Heart right ventricle (tissue), 16 donors: Measurements from ENCODE around the gene EIF3K. TPM values are rescaled to one million over a fixed set of nuclear protein-coding genes. Genes with fewer than 3 reads are reported as not detected.

ENCODE experiments used
- ATAC-seq, 8 donors: fragments of 200-7000 bp; cut with Tn5 transposase; one replicate each; pipeline ENCODE4 v1.9.1; 2020; ENCODE audit warnings: mild to moderate bottlenecking in 8 of 8, moderate library complexity in 8 of 8, moderate number of reproducible peaks in 1 of 8
- DNase-seq, 2 donors: peaks; one replicate each; pipeline ENCODE4 v3.0.0-alpha.2; 2020
- H3K27ac ChIP-seq, 10 donors: fragments of 200-600 bp; sonication (generic) in 2 of 10; one replicate each; pipeline versions ENCODE4 v1.5.0 to v1.8.0; 2020 to 2022; ENCODE audit warnings: mild to moderate bottlenecking in 3 of 10
- H3K27me3 ChIP-seq, 7 donors: fragments of 200-600 bp; one replicate each; pipeline ENCODE4 v1.8.0; 2021 to 2022; ENCODE audit warnings: mild to moderate bottlenecking in 2 of 7
- H3K36me3 ChIP-seq, 9 donors: fragments of 200-600 bp; sonication (generic) in 1 of 9; one replicate each; pipeline versions ENCODE4 v1.5.0 to v1.8.0; 2020 to 2022; ENCODE audit warnings: mild to moderate bottlenecking in 2 of 9
- H3K4me1 ChIP-seq, 9 donors: fragments of 200-600 bp; sonication (generic) in 1 of 9; one replicate each; pipeline versions ENCODE4 v1.5.0 to v1.8.0; 2020 to 2022; ENCODE audit warnings: mild to moderate bottlenecking in 4 of 9
- H3K4me3 ChIP-seq, 10 donors: fragments of 200-600 bp; sonication (generic) in 2 of 10; one replicate each; pipeline versions ENCODE4 v1.5.0 to v1.8.0; 2020 to 2022; ENCODE audit warnings: mild to moderate bottlenecking in 7 of 10, moderate library complexity in 2 of 10
- H3K9me3 ChIP-seq, 11 donors: fragments of 200-600 bp in 10 of 11; sonication (generic) in 2 of 11; one replicate each; pipeline versions ENCODE4 v1.5.0 to v1.8.0; 2013 to 2022; ENCODE audit warnings: mild to moderate bottlenecking in 2 of 11, control low read depth in 1 of 11, moderate library complexity in 1 of 11
- CTCF ChIP-seq, 9 donors: fragments of 200-600 bp; sonication (generic) in 2 of 9; IDR thresholded peaks; one replicate each; pipeline versions ENCODE4 v1.5.0 to v1.8.0; 2021 to 2022; ENCODE audit warnings: antibody characterized with exemption in 9 of 9, mild to moderate bottlenecking in 5 of 9, moderate library complexity in 1 of 9
- WGBS, 2 donors: extraction: QIAGEN DNeasy Blood & Tissue Kit; methylation state at CpG; one replicate each; pipeline ENCODE4 v1.1.7; 2013; ENCODE audit warnings: inconsistent platforms in 1 of 2; 5-methylcytosine and 5-hydroxymethylcytosine counted together
- intact Hi-C, 10 donors: fragments of 100-400 bp; cut with DNase I; formaldehyde crosslinking; loops; one replicate each; pipeline versions ENCODE4 v1.11.1 to v1.14.2; 2022
- polyA plus RNA-seq, 2 donors: library from polyadenylated mRNA; stranded (reverse); fragments of 200-250 nt; gene quantifications; one replicate each; pipeline ENCODE4 v1.2.3, GENCODE V29; 2013
- total RNA-seq, 10 donors: library from RNA; stranded (reverse); fragmentation: NEBNext Ultra II Directional in 3 of 10; extraction: Animal tissue kit (Norgen Biotek cat#: 25700) in 3 of 10; gene quantifications; one replicate each; pipeline versions ENCODE4 v1.2.1 to v1.2.4, GENCODE V29; 2021 to 2023
- donor health status: Arrhythmogenic right ventricular cardiomyopathy.
- donor health status: ischemic (EF 13 %, LVEDD 7.1; RV severe dilation, severe dysfunction).
- donor health status: healthy with polysubstance abuse.
- donor health status: DM: no; HTN: yes; CAD: no.
- donor health status: DM: no; HTN: no; CAD: no.
- donor health status: ischemic (EF 25% LVEDD 6.9; RV normal size, moderate dysfunction).
- donor health status: ischemic (EF 25% LVEDD 5.7; RV mildly dilated, moderate dysfunction).
- donor health status: healthy.
- donor health status: DM: yes; HTN: yes; CAD: no.
- donor health status: Ischemic cardiomyopathy.
- donor health status: ischemic (EF 35%, LVEDD 5.7; RV mildly dilated, moderate dysfunction).
- donor health status: nonischemic (EF 11% LVEDD 7.7; RV severe dilation, severe dysfunction).
- donor health status: DM: yes; HTN: yes; CAD: no.
- donor health status: PGD.
- donor health status: ischemic (EF 29% LVEDD 5.4; RV normal size, mild dysfunction).
- donor health status: nonischemic (EF 23%, LVEDD 6.1; RV moderate dilation, normal function).

Gene EIF3K
- total and polyA plus RNA-seq, 12 donors, result 505 to 845 (median 631) TPM

- ATAC-seq (no peak), DNase-seq (no peak)
- peak overlapping the region; percentile 65 to 99 (median 96) for H3K27ac ChIP-seq
- no peak for TF ChIP-seq CTCF (IDR thresholded peaks at IDR 0.05)
- H3K27me3 ChIP-seq, result no peaks in the 10 kb centered on the region
- H3K36me3 ChIP-seq, result peaks cover 0 to 42% (median 0%) of the 10 kb centered on the region in 9 donors
- peak overlapping the region in 2 of 10 donors; percentile 2 to 19 for H3K4me3 ChIP-seq
- WGBS, 2 donors, result 44 to 52% methylated on average over 8 of the region's 8 CpGs
- no peaks in the 10 kb centered on the region for H3K9me3 ChIP-seq
- H3K4me1 ChIP-seq, result peaks cover 43 to 100% (median 100%) of the 10 kb centered on the region in 9 donors
- intact Hi-C loops, result loop anchor here in 2 of 10 donors (10.0 kb wide), 2 partner anchors 177 to 187 kb away; partner anchors contain the start of genes ECH1 (in 1 of the 2) and HNRNPL (in 1 of the 2)
Measured at GRCh38 chr19:38657633-38658222, 38.7 kb downstream of the EIF3K start.

- TF ChIP-seq CTCF (IDR thresholded peaks at IDR 0.05), result no peak
- H3K36me3 ChIP-seq, result peaks cover 0 to 42% (median 0%) of the 10 kb centered on the region in 9 donors
- intact Hi-C loops, result loop anchor here in 2 of 10 donors (10.0 kb wide), 2 partner anchors 176 to 186 kb away; partner anchors contain the start of genes ECH1 (in 1 of the 2) and HNRNPL (in 1 of the 2)
- H3K27me3 ChIP-seq, result no peaks in the 10 kb centered on the region
- WGBS, 2 donors, result 18 to 23% methylated on average over 15 of the region's 15 CpGs
- H3K27ac ChIP-seq, result peak overlapping the region; percentile 65 to 99 (median 96)
- peak; percentile 55 to 84 (median 74) for ATAC-seq
- DNase-seq, result peak in 1 of 2 donors; percentile 74
- no peaks in the 10 kb centered on the region for H3K9me3 ChIP-seq
- peaks cover 52 to 100% (median 100%) of the 10 kb centered on the region in 9 donors for H3K4me1 ChIP-seq
- peak overlapping the region in 6 of 10 donors; percentile 4 to 20 (median 13) for H3K4me3 ChIP-seq
Measured at GRCh38 chr19:38658462-38659306, 39.7 kb downstream of the EIF3K start.

GRCh38 chr19:38660724-38661123 lies 41.7 kb downstream of the EIF3K start:
- Histone ChIP-seq H3K27me3 (no peaks in the 10 kb centered on the region), H3K27ac (peak overlapping the region; percentile 88 to 99 (median 96)), H3K36me3 (peaks cover 0 to 34% (median 0%) of the 10 kb centered on the region in 9 donors), H3K9me3 (no peaks in the 10 kb centered on the region), H3K4me1 (peaks cover 63 to 100% (median 100%) of the 10 kb centered on the region in 9 donors), H3K4me3 (no peak overlapping the region)
- ATAC-seq (no peak), DNase-seq (no peak)
- intact Hi-C loops, result loop anchor here in 2 of 10 donors (5.0 kb wide), 2 partner anchors 47 to 52 kb away; no protein-coding TSS in a partner anchor
- 66 to 76% methylated on average over 9 of the region's 9 CpGs for WGBS, 2 donors
- no peak for TF ChIP-seq CTCF (IDR thresholded peaks at IDR 0.05)

GRCh38 chr19:38661136-38661535 lies 42.1 kb downstream of the EIF3K start:
- TF ChIP-seq CTCF (IDR thresholded peaks at IDR 0.05), result no peak
- Histone ChIP-seq H3K4me1 (peaks cover 64 to 100% (median 100%) of the 10 kb centered on the region in 9 donors), H3K9me3 (no peaks in the 10 kb centered on the region), H3K4me3 (no peak overlapping the region), H3K27ac (peak overlapping the region; percentile 88 to 99 (median 96)), H3K27me3 (no peaks in the 10 kb centered on the region), H3K36me3 (peaks cover 0 to 30% (median 0%) of the 10 kb centered on the region in 9 donors)
- DNase-seq (no peak), ATAC-seq (no peak)
- WGBS, 2 donors, result 46 to 55% methylated on average over 7 of the region's 7 CpGs
- intact Hi-C loops, result loop anchor here in 2 of 10 donors (5.0 kb wide), 2 partner anchors 46 to 51 kb away; no protein-coding TSS in a partner anchor
